Calu3 (cell line): ENCODE data around the gene SNRNP200. TPM values are rescaled to one million over a fixed set of nuclear protein-coding genes. Genes with fewer than 3 reads are reported as not detected.

Experiments used
- BruUV-seq: library from RNA; stranded (reverse); fragments of 400-500 nt; replicated peaks from 2 replicates; lab custom pipeline; 2021; lab: Mats Ljungman, UMichigan
- CTCF ChIA-PET: fragments of 300-600 bp; sonication (Branson Sonifier 250); formaldehyde crosslinking; loops from one replicate; lab custom pipeline; 2022; ENCODE audit warnings: antibody characterized with exemption; lab: Charles Lee
- DNase-seq: peaks from one replicate; pipeline ENCODE4 v3.0.0; 2022
- H3K27ac Mint-ChIP-seq: one replicate; pipeline ENCODE4 v1.8.0; 2022; ENCODE audit warnings: mixed read lengths; ENCODE audit not compliant: unreplicated experiment
- H3K27me3 Mint-ChIP-seq: one replicate; pipeline ENCODE4 v1.8.0; 2022; ENCODE audit warnings: mixed read lengths; ENCODE audit not compliant: unreplicated experiment
- H3K36me3 Mint-ChIP-seq: one replicate; pipeline ENCODE4 v1.8.0; 2022; ENCODE audit warnings: mild to moderate bottlenecking, moderate library complexity, mixed read lengths; ENCODE audit not compliant: insufficient read depth, unreplicated experiment
- H3K4me1 Mint-ChIP-seq: one replicate; pipeline ENCODE4 v1.8.0; 2022; ENCODE audit warnings: mild to moderate bottlenecking, low read depth, mixed read lengths; ENCODE audit not compliant: unreplicated experiment
- H3K4me3 Mint-ChIP-seq: one replicate; pipeline ENCODE4 v1.8.0; 2022; ENCODE audit warnings: mild to moderate bottlenecking, low read depth, moderate library complexity, mixed read lengths; ENCODE audit not compliant: unreplicated experiment
- H3K9me3 Mint-ChIP-seq: one replicate; pipeline ENCODE4 v1.8.0; 2022; ENCODE audit warnings: low read depth, mixed read lengths; ENCODE audit not compliant: unreplicated experiment
- intact Hi-C: fragments of 100-400 bp; cut with micrococcal nuclease; formaldehyde crosslinking; loops from one replicate; pipeline ENCODE4 v1.10.0; 2022; ENCODE audit not compliant: unreplicated experiment
- total RNA-seq: library from RNA; stranded (reverse); gene quantifications from 2 replicates; pipeline ENCODE4 v1.2.3, GENCODE V29; 2022
- TF ChIP-seq, protein P1 (sequence below): fragments of 200-600 bp; IDR thresholded peaks from one replicate; pipeline ENCODE4 v1.8.0; 2022; ENCODE audit warnings: antibody characterized with exemption; ENCODE audit not compliant: unreplicated experiment

Gene SNRNP200
- total RNA-seq, 1 experiment from 2014 or later: 140 TPM

- Mint-ChIP-seq H3K9me3 (no peaks in the 10 kb centered on the region), H3K4me3 (no peak overlapping the region), H3K36me3 (peaks cover 29% of the 10 kb centered on the region), H3K27ac (no peak overlapping the region), H3K4me1 (peaks cover 43% of the 10 kb centered on the region), H3K27me3 (no peaks in the 10 kb centered on the region)
- TF ChIP-seq, protein P1, sequence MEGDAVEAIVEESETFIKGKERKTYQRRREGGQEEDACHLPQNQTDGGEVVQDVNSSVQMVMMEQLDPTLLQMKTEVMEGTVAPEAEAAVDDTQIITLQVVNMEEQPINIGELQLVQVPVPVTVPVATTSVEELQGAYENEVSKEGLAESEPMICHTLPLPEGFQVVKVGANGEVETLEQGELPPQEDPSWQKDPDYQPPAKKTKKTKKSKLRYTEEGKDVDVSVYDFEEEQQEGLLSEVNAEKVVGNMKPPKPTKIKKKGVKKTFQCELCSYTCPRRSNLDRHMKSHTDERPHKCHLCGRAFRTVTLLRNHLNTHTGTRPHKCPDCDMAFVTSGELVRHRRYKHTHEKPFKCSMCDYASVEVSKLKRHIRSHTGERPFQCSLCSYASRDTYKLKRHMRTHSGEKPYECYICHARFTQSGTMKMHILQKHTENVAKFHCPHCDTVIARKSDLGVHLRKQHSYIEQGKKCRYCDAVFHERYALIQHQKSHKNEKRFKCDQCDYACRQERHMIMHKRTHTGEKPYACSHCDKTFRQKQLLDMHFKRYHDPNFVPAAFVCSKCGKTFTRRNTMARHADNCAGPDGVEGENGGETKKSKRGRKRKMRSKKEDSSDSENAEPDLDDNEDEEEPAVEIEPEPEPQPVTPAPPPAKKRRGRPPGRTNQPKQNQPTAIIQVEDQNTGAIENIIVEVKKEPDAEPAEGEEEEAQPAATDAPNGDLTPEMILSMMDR: no peak
- BruUV-seq: no TSS peak
- peak; percentile 35 for DNase-seq
- CTCF ChIA-PET: interaction anchor here (0.9 kb wide), 1 partner anchor 21 kb away, joined by 4 read pairs; no protein-coding TSS in a partner anchor
- intact Hi-C loops: loop anchor here (5.0 kb wide), 1 partner anchor 165 kb away; the partner anchor contains the start of gene NEURL3
Measured at GRCh38 chr2:96342085-96342484, 36.7 kb upstream of the SNRNP200 start.

DNA sequence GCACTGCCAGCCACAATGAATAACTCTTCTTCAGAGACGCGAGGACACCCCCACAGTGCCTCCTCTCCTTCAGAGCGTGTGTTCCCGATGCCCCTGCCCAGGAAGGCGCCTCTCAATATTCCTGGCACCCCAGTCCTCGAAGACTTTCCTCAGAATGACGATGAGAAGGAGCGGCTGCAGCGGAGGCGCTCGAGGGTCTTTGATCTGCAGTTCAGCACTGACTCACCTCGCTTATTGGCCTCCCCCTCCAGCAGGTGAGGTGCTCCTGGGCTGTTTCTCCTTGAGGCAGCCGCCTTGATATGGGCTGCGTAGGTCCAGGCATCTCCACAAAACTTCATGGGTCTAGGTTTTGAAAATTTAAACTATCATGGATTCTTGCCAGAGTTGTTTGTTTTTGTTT lies 36.3 kb upstream of the SNRNP200 start:
- no peak overlapping the region for H3K27ac Mint-ChIP-seq
- CTCF ChIA-PET: interaction anchor here (0.9 to 1.0 kb wide), 2 partner anchors 20 kb away, joined by 4 to 6 read pairs; no protein-coding TSS in a partner anchor
- intact Hi-C loops: loop anchor here (5.0 kb wide), 1 partner anchor 166 kb away; the partner anchor contains the start of gene NEURL3
- H3K9me3 Mint-ChIP-seq: no peaks in the 10 kb centered on the region
- peaks cover 48% of the 10 kb centered on the region for H3K4me1 Mint-ChIP-seq
- no peak overlapping the region for H3K4me3 Mint-ChIP-seq
- no peak for DNase-seq
- no peaks in the 10 kb centered on the region for H3K27me3 Mint-ChIP-seq
- H3K36me3 Mint-ChIP-seq: peaks cover 29% of the 10 kb centered on the region
- TF ChIP-seq, protein P1: no peak
- BruUV-seq: no TSS peak

GRCh38 chr2:96340493-96341414 lies 35.4 kb upstream of the SNRNP200 start:
- no peak overlapping the region for H3K4me3 Mint-ChIP-seq
- intact Hi-C loops: loop anchor here (5.0 kb wide), 1 partner anchor 167 kb away; the partner anchor contains the start of gene NEURL3
- no TSS peak for BruUV-seq
- H3K36me3 Mint-ChIP-seq: peaks cover 29% of the 10 kb centered on the region
- H3K4me1 Mint-ChIP-seq: peaks cover 56% of the 10 kb centered on the region
- peak overlapping the region; percentile 14 for H3K27ac Mint-ChIP-seq
- no peaks in the 10 kb centered on the region for H3K27me3 Mint-ChIP-seq
- H3K9me3 Mint-ChIP-seq: no peaks in the 10 kb centered on the region
- TF ChIP-seq, protein P1: no peak
- no peak for DNase-seq
- CTCF ChIA-PET: interaction anchor here (0.6 to 1.0 kb wide), 3 partner anchors 20 to 214 kb away, joined by 3 to 6 read pairs (median 4); no protein-coding TSS in a partner anchor

GRCh38 chr2:96336873-96337272 lies 31.5 kb upstream of the SNRNP200 start:
- Mint-ChIP-seq H3K9me3 (no peaks in the 10 kb centered on the region), H3K36me3 (peaks cover 40% of the 10 kb centered on the region), H3K4me1 (peaks cover 50% of the 10 kb centered on the region), H3K27me3 (no peaks in the 10 kb centered on the region), H3K27ac (no peak overlapping the region), H3K4me3 (peak overlapping the region; percentile 77)
- TF ChIP-seq, protein P1: no peak
- CTCF ChIA-PET: no interaction called here
- no peak for DNase-seq
- BruUV-seq: no TSS peak
- intact Hi-C loops: no loop called here
